Gastrocnemius medialis (tissue), 4 donors: ENCODE data around the gene CD79B. TPM values are rescaled to one million over a fixed set of nuclear protein-coding genes. Genes with fewer than 3 reads are reported as not detected.

Source experiments
- ATAC-seq, 2 donors: fragments of 150-250 bp; one replicate each; pipeline ENCODE4 v1.9.1; 2016
- DNase-seq, 2 donors: peaks; one replicate each; pipeline ENCODE4 v3.0.0-alpha.2; 2019
- H3K27ac ChIP-seq, 4 donors: fragments of 200-600 bp; sonication (generic); 1 replicate in 1 of 4; 2 replicates in 3 of 4; pipeline ENCODE4 v1.5.1; 2016 to 2018; ENCODE audit warnings: mild to moderate bottlenecking in 2 of 4, moderate library complexity in 1 of 4
- H3K27me3 ChIP-seq, 3 donors: fragments of 200-600 bp; sonication (generic) in 2 of 3; 1 replicate in 1 of 3; 2 replicates in 2 of 3; pipeline versions ENCODE4 v1.5.1 to v1.6.0; 2016 to 2019; ENCODE audit warnings: mild to moderate bottlenecking in 1 of 3, moderate library complexity in 1 of 3
- H3K36me3 ChIP-seq, 2 donors: fragments of 200-600 bp; sonication (generic) in 1 of 2; one replicate each; pipeline ENCODE4 v1.5.1; 2017 to 2018
- H3K4me1 ChIP-seq, 2 donors: fragments of 200-600 bp; sonication (generic) in 1 of 2; one replicate each; pipeline ENCODE4 v1.5.1; 2016 to 2017; ENCODE audit warnings: mild to moderate bottlenecking in 2 of 2
- H3K4me3 ChIP-seq, 4 donors: fragments of 200-600 bp; sonication (generic) in 3 of 4; 1 replicate in 1 of 4; 2 replicates in 3 of 4; pipeline ENCODE4 v1.5.1; 2016 to 2019; ENCODE audit warnings: mild to moderate bottlenecking in 2 of 4
- H3K9me3 ChIP-seq, 3 donors: fragments of 200-600 bp; sonication (generic) in 2 of 3; 1 replicate in 1 of 3; 2 replicates in 2 of 3; pipeline ENCODE4 v1.5.1; 2016 to 2019
- CTCF ChIP-seq, 5 experiments: fragments of 450-650 bp in 3 of 5; fragments of 200-600 bp in 2 of 5; sonication (generic) in 2 of 5; IDR thresholded peaks in 4 of 5; conservative IDR thresholded peaks in 1 of 5; 1 replicate in 4 of 5; 2 replicates in 1 of 5; pipeline ENCODE4 v1.5.1; 2016 to 2019; ENCODE audit warnings: antibody characterized with exemption in 5 of 5, mild to moderate bottlenecking in 3 of 5, moderate library complexity in 3 of 5
- POLR2A ChIP-seq, 2 donors: fragments of 450-650 bp; IDR thresholded peaks; one replicate each; pipeline ENCODE4 v1.6.1; 2017; ENCODE audit warnings: antibody characterized with exemption in 2 of 2, mild to moderate bottlenecking in 2 of 2, moderate library complexity in 2 of 2
- in situ Hi-C, 4 donors: fragments of 200-750 bp; cut with MboI; loops; one replicate each; pipeline versions ENCODE4 v1.15.0 to v1.8.0; 2017; ENCODE audit warnings: low sequenced_read_pairs in 4 of 4
- intact Hi-C: fragments of 100-400 bp; cut with DNase I; formaldehyde crosslinking; loops from one replicate; pipeline ENCODE4 v1.15.1; 2023; ENCODE audit warnings: low total_unique reads
- total RNA-seq, 4 donors: library from RNA; depleted of rRNA; stranded (reverse); fragments of >200 nt; gene quantifications; one replicate each; pipeline versions ENCODE4 v1.1.0 to v1.2.3, GENCODE V29; 2016

The CD79B gene
- total RNA-seq, 4 donors from 2014 or later: 2.2 to 5.1 (median 3.3) TPM

DNA sequence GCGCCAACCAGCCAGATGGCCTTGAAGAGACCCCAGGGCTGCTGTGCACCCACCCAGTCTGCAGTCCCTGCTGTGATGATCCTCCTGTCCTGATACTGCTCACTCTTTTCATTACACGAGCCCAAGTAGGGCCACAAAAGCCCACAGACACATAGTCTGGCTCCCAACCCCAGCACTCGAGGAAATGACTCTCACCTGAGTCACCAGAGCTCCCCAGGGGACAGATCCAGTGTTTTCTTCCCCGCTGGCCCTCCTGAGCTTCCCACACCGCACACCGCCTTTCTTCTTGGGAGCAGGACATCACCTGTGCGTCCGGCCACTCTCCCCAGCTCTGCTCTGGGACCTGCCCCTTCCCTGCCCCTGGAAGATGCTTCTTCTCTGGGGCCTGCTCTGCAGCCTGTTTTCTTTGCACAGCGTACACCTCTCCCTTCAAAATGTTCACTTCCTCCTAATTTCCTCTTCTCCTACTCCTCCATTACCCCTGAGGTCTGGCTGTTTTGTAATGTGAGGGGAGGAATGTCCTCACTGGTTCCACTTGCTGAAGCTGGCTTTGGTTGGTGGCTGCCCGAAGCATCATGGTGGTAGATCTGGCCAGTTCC is 42.6 kb upstream of the CD79B start:
- H3K4me3 ChIP-seq: no peak overlapping the region
- peak; percentile 68 to 77 for ATAC-seq
- DNase-seq: peak; percentile 84 to 87

DNA sequence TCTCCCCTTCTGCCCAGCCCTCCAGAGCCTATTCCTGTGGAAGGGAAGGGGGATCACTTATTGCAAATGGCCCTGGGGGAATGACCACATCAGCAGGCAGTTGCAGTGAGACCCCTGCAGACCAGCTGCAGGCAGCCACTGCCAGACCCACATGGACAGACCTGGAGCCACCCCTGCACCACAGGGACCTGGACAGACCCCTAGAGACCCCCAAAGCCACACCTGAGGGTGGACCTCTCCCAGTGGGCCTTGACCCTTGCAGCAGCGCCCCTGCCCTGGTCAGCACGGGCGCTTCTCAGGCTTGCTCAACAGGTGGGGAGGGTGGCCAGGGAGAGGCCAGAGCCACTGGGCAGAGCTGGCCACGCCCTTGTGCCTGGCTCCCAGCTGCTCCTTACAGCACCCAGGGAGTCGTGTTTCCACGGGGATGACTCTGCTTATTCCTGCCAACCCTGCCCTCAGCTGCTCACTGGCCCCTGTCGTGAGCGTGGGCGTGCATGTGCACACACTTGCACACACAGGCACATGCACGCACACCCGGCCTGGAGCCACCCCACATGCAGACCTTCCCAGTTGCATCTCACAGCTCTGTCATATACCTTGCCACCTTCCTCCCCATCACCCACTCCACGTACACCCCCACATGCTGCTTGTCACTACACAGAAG is 41.9 kb upstream of the CD79B start:
- Histone ChIP-seq H3K9me3 (no peaks in the 10 kb centered on the region), H3K27me3 (no peaks in the 10 kb centered on the region), H3K27ac (peak overlapping the region; percentile 98 to 100 (median 99)), H3K4me3 (peak overlapping the region in 1 of 4 donors; percentile 9), H3K36me3 (peaks cover 0 to 28% of the 10 kb centered on the region in 2 donors), H3K4me1 (peaks cover 65 to 66% of the 10 kb centered on the region in 2 donors)
- ATAC-seq: peak; percentile 77 to 79
- DNase-seq: peak; percentile 92 to 97
- TF ChIP-seq POLR2A (IDR thresholded peaks at IDR 0.05) (peak in 1 of 2 donors; percentile 9), CTCF (IDR thresholded peaks at IDR 0.05 in 4 of 5, conservative IDR thresholded peaks at IDR 0.05 in 1 of 5) (no peak)
- intact Hi-C loops: loop anchor here (1.0 kb wide), 1 partner anchor 14 kb away; no protein-coding TSS in a partner anchor
- in situ Hi-C loops: no loop called here

More for the DNA sequence above, 42.6 kb upstream of the CD79B start:
- H3K27ac ChIP-seq: peak overlapping the region; percentile 98 to 100 (median 99)
- H3K36me3 ChIP-seq: peaks cover 0 to 23% of the 10 kb centered on the region in 2 donors
- intact Hi-C loops: loop anchor here (1.0 kb wide), 1 partner anchor 14 kb away; no protein-coding TSS in a partner anchor
- in situ Hi-C loops: no loop called here
- no peak for TF ChIP-seq CTCF (IDR thresholded peaks at IDR 0.05 in 4 of 5, conservative IDR thresholded peaks at IDR 0.05 in 1 of 5)
- TF ChIP-seq POLR2A (IDR thresholded peaks at IDR 0.05): peak; percentile 47 to 55
- H3K9me3 ChIP-seq: no peaks in the 10 kb centered on the region
- peaks cover 72% of the 10 kb centered on the region in 2 donors for H3K4me1 ChIP-seq
- H3K27me3 ChIP-seq: no peaks in the 10 kb centered on the region

DNA sequence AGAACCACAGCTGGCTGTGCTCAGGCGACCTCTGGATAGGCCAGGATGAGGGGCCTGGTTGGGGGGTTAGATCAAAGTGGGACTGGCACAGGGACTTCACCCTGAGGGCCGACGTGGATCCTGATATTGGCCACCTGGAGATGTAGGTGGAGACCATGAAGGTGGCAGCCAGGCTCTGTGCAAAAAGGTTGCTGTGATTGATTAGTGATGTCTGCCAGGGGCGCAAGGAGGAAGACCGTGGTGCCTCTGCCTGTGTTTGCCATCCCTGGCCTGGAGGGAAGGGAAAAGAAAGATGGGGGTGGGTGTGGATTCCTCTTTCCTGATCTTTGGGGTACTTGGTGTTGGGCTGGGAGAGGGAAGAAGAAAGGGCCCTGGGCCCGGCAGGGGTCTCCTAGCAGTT is 41.1 kb upstream of the CD79B start:
- TF ChIP-seq POLR2A (IDR thresholded peaks at IDR 0.05) (no peak), CTCF (IDR thresholded peaks at IDR 0.05 in 4 of 5, conservative IDR thresholded peaks at IDR 0.05 in 1 of 5) (no peak)
- in situ Hi-C loops (no loop called here), intact Hi-C loops (no loop called here)
- no peaks in the 10 kb centered on the region for H3K9me3 ChIP-seq
- no peaks in the 10 kb centered on the region for H3K27me3 ChIP-seq
- peaks cover 0 to 35% of the 10 kb centered on the region in 2 donors for H3K36me3 ChIP-seq
- DNase-seq (no peak), ATAC-seq (no peak)
- H3K27ac ChIP-seq: peak overlapping the region; percentile 98 to 100 (median 99)
- H3K4me3 ChIP-seq: no peak overlapping the region
- H3K4me1 ChIP-seq: peaks cover 57 to 58% of the 10 kb centered on the region in 2 donors

DNA sequence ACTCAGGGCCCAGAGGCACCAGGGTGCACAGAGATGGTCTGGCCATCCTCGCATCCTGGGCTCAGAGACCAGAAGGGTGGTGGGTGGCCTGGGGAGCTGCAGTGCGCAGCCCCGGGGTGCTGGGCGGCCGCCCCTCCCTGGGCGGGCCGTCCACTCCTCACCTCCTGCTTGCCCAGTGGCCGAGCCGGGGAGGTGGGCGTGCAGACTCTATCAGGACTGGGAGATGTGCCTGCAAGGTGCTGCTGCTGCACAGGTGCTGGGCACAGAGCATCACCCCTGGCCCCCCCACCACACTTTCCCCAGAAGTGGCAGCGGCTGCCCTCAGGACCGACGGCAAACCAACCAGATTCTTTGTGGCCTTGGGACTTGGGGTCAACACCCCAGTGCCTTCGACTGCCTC is 40.7 kb upstream of the CD79B start, which contains the start of gene SCN4A:
SCN4A (minus strand) TSS at position 123 of the 400 bp plus-strand sequence; CDS start at position 46, 77 bp downstream.
- no peak for ATAC-seq
- Histone ChIP-seq H3K9me3 (no peaks in the 10 kb centered on the region), H3K4me3 (peak within 1 kb of the TSS in 1 of 4 donors; percentile 9), H3K4me1 (peaks cover 55 to 56% of the 10 kb centered on the region in 2 donors), H3K27me3 (no peaks in the 10 kb centered on the region), H3K36me3 (peaks cover 0 to 39% of the 10 kb centered on the region in 2 donors), H3K27ac (peak within 1 kb of the TSS; percentile 98 to 100 (median 99))
- intact Hi-C loops: no loop called here
- TF ChIP-seq CTCF (IDR thresholded peaks at IDR 0.05 in 4 of 5, conservative IDR thresholded peaks at IDR 0.05 in 1 of 5) (no peak), POLR2A (IDR thresholded peaks at IDR 0.05) (no peak)
- no peak for DNase-seq
- in situ Hi-C loops: no loop called here
